HG03558 (cell line): Measurements from ENCODE around the gene TLE1.

Experiments used
- ATAC-seq: cut with Tn5 transposase; IDR thresholded peaks from one replicate; pipeline ENCODE4 v1.9.1; 2021; ENCODE audit warnings: moderate number of reproducible peaks; ENCODE audit not compliant: unreplicated experiment; ENCODE audit errors: extremely low read depth

Gene TLE1

GRCh38 chr9:81687521-81688261 lies 1.7 kb downstream of the TLE1 start:
- no peak for ATAC-seq

- ATAC-seq: no peak
These were observed 2.5 kb downstream of the TLE1 start for GRCh38 chr9:81686614-81687520.

- no peak for ATAC-seq
These were observed 3.4 kb downstream of the TLE1 start for GRCh38 chr9:81685763-81686613.

- ATAC-seq: no peak
These were observed 4.7 kb downstream of the TLE1 start for GRCh38 chr9:81684635-81685034.

GRCh38 chr9:81683704-81684103 lies 5.6 kb downstream of the TLE1 start:
- no peak for ATAC-seq

GRCh38 chr9:81683238-81683637 lies 6.1 kb downstream of the TLE1 start:
- no peak for ATAC-seq

- no peak for ATAC-seq
These were observed 6.5 kb downstream of the TLE1 start for GRCh38 chr9:81682797-81683196.

GRCh38 chr9:81682177-81682576 lies 7.2 kb downstream of the TLE1 start:
- ATAC-seq: no peak

- no peak for ATAC-seq
These were observed 8.8 kb downstream of the TLE1 start for GRCh38 chr9:81680506-81680905.

GRCh38 chr9:81680006-81680405 lies 9.3 kb downstream of the TLE1 start:
- ATAC-seq: no peak

- no peak for ATAC-seq
These were observed 11.3 kb downstream of the TLE1 start for GRCh38 chr9:81678088-81678487.

- ATAC-seq: no peak
These were observed 13.0 kb downstream of the TLE1 start for GRCh38 chr9:81676395-81676794.

GRCh38 chr9:81673310-81673709 lies 16.0 kb downstream of the TLE1 start:
- no peak for ATAC-seq

GRCh38 chr9:81671880-81672280 lies 17.5 kb downstream of the TLE1 start:
- ATAC-seq: no peak

- no peak for ATAC-seq
These were observed 19.5 kb downstream of the TLE1 start for GRCh38 chr9:81669866-81670265.

GRCh38 chr9:81669041-81669651 lies 20.2 kb downstream of the TLE1 start:
- no peak for ATAC-seq

- ATAC-seq: no peak
These were observed 23.2 kb downstream of the TLE1 start for GRCh38 chr9:81666123-81666522.

GRCh38 chr9:81665322-81665871 lies 23.9 kb downstream of the TLE1 start:
- no peak for ATAC-seq

GRCh38 chr9:81664638-81665222 lies 24.6 kb downstream of the TLE1 start:
- no peak for ATAC-seq
